GM19395 (cell line): ENCODE results near the gene GPAT3.
A peak's percentile ranks its signal among the peaks of the same experiment; 100 is the strongest.

Experiments
- ATAC-seq: cut with Tn5 transposase; IDR thresholded peaks from one replicate; pipeline ENCODE4 v1.9.1; 2021; ENCODE audit warnings: mild to moderate bottlenecking, moderate library complexity; ENCODE audit not compliant: unreplicated experiment

The GPAT3 gene

DNA sequence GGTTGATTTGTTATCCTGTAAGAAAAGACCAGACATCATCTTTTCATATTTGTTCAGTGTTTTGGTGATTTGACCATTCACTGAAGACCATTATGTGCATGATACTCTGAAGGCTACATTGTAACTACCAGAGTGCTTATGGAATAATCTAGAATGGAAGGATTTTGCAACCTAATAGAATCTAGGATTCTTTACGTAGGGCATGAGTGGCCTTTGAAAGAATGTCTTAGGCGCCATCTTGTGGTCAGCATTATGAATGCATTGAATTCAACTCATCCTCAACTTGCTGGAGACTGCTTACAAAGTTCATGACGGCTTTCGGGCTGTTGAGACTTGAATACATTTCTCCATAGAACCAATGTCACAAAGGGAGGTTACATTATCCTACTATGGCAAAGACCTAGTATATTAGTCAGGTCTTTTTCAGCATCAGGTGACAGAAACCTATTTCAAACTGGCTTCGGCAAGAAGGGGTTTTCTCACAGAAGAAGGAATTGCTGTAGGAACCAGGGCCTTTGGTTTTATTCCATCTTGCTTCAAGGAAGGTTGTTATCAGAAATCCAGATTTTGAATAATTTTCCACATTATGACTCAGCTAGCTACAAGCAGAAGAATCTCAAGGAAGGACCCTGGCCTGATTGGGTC is 104.1 kb downstream of the GPAT3 start:
- peak; percentile 70 for ATAC-seq

DNA sequence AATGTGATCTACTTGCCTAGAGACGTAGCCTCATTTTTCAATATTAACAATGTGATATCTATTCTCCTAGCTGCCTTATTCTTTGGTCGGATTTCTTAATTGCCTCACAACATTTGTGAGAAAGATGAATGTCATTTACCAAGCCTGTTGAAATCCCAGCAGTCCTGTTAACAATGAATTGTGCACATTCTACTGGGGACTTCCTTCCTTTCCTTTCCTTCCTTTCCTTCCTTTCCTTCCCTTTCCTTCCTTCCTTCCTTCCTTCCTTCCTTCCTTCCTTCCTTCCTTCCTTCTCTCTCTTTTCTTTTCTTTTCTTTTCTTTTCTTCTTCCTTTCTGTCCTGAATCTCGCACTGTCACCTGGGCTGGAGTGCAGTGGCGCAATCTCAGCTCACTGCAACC is 107.1 kb downstream of the GPAT3 start:
- no peak for ATAC-seq

DNA sequence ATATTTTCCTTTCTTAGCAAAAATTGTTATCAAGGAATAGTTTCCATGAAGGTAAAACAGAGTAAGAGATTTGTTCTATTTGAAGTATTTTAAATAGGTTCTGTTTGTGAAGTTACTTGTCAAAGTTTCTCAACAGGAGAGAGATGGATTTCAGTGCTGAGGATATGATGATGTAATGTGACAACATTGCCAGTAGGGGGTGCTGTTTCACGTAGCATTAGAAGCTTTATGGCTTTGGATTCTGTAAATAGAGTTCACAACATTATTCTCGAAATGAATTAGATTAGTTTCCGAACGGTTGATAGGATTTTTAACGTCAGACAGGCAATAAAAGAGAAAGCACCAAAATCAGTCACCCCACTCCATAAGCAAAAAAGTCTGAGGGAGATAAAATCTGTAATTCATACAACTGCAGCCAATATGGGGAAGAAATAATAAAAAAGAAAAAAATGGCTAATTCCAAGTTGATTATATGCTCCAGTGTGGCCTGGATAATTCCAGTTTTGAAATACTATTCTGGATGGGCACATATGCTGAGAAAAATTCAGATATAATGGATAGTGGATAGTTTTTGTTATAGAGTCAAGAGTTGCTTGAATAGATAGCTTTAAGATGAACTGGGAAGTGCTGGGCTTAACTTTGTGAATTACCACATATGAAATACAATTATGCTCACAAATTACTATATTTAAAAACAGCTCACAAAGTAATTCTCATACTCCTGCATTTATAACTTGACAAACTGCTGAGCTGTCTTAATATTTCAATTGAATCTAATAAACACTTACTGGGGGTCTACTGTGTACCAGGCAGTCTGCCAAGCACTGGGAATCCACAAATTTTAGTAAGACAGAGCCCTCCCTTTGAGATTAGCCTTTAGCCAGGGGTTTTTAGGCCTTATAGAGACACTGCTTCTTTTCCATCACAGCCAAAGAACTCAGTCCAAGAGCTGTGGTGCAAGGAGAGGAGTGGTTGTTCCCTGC is 109.1 kb downstream of the GPAT3 start:
- peak; percentile 87 for ATAC-seq

DNA sequence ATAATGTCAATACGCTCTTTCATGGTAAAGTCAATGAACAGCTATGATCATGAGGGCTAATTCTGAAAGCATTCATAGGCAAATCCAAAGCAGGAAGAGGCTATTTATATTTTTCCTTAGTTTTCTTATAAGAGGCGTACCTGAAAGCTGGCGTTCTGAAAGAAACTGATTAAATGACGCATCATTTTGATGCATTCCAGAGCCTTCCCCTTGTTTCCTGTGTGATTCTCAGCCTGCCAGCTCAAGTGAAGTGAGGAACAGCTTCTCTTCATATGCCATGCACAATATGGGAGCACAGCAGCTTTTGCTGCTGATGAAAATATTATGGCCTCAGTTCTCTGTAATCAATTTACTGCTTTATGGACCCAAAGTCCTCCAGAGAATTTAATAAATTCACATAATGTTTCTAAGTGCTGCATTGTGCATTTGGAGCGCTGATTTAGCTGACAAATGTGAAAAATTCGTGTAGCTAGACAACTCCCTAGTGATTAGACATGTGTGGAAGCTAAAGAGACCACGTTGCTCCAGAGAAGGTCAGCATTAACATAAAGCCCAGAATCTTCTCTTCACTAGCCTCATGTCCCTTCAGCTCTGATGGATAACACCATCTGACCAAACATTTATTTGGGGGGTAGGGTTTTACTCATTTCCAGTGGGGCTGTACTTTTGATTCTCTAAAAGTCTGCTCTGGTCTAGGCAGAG is 110.8 kb downstream of the GPAT3 start:
- ATAC-seq: no peak

DNA sequence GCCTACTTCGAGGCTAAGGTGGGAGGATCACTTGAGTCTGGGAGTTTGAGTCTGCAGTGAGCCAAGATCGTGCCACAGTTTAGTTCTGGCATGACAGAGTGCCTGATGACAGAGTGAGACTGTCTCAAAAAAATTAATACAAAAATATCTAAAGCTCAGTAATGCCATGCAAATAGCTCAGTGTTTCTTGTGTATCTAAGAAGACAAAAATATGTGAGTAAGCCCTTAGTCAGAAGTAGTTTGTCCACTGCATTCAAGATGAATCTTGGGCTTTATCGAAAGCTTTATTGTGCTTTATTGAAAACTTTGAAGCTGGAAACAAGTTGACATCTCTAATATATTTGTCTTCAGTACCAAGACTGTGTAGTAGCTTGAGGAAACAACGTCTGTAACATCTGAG is 115.9 kb downstream of the GPAT3 start:
- ATAC-seq: no peak
